IPS-20b (cell line): Measurements from ENCODE around the gene CYB5B.

ENCODE experiments used
- H3K27ac ChIP-seq: one replicate; pipeline ENCODE4 v1.5.1; 2013; ENCODE audit warnings: low read length
- H3K27me3 ChIP-seq: 2 replicates; pipeline ENCODE4 v1.6.1; 2013; ENCODE audit warnings: mild to moderate bottlenecking, low read length, inconsistent platforms; ENCODE audit not compliant: insufficient read depth
- H3K36me3 ChIP-seq: 2 replicates; pipeline ENCODE4 v1.6.1; 2013; ENCODE audit warnings: low read depth, mild to moderate bottlenecking, inconsistent platforms, low read length, moderate library complexity; ENCODE audit not compliant: insufficient read depth
- H3K4me1 ChIP-seq: 2 replicates; pipeline ENCODE4 v1.6.1; 2013; ENCODE audit warnings: mild to moderate bottlenecking, control low read depth, inconsistent platforms, low read length, moderate library complexity; ENCODE audit not compliant: insufficient read depth
- H3K4me3 ChIP-seq: 2 replicates; pipeline ENCODE4 v1.5.1; 2013; ENCODE audit warnings: mild to moderate bottlenecking, low read length, inconsistent platforms
- H3K9ac ChIP-seq: 2 replicates; pipeline ENCODE4 v1.6.1; 2013; ENCODE audit warnings: low read depth, mild to moderate bottlenecking, inconsistent platforms, low read length, moderate library complexity
- H3K9me3 ChIP-seq: 2 replicates; pipeline ENCODE4 v1.6.1; 2013; ENCODE audit warnings: mild to moderate bottlenecking, low read depth, low read length, inconsistent platforms; ENCODE audit not compliant: insufficient read depth

Gene CYB5B

GRCh38 chr16:69496376-69496775 lies 72.0 kb downstream of the CYB5B start:
- no peak overlapping the region for H3K4me3 ChIP-seq
- no peaks in the 10 kb centered on the region for H3K36me3 ChIP-seq
- H3K27ac ChIP-seq: no peak overlapping the region

DNA sequence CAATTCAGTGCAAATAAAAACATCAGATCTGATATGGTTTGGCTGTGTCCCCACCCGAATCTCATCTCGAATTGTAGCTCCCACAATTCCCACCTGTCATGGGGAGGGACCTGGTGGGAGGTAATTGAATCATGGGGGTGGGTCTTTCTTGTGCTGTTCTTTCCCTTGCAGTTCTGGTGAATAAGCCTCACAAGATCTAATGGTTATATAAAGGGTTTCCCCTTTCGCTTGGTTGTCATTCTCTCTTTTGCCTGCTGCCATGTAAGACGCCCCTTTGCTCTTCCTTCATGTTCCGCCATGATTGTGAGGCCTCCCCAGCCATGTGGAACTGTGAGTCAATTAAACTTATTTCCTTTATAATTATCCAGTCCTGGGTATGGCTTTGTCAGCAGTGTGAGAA lies 72.5 kb downstream of the CYB5B start:
- Histone ChIP-seq H3K9ac (no peak overlapping the region), H3K36me3 (no peaks in the 10 kb centered on the region), H3K27ac (no peak overlapping the region), H3K27me3 (no peaks in the 10 kb centered on the region), H3K9me3 (no peaks in the 10 kb centered on the region), H3K4me1 (peaks cover 3% of the 10 kb centered on the region; the same call in 1 of the 2 replicates), H3K4me3 (no peak overlapping the region)

More at GRCh38 chr16:69496376-69496775, 72.0 kb downstream of the CYB5B start:
- peaks cover 3% of the 10 kb centered on the region; the same call in 1 of the 2 replicates for H3K4me1 ChIP-seq
- H3K9ac ChIP-seq: no peak overlapping the region
- no peaks in the 10 kb centered on the region for H3K27me3 ChIP-seq
- no peaks in the 10 kb centered on the region for H3K9me3 ChIP-seq

GRCh38 chr16:69497876-69498596 lies 73.6 kb downstream of the CYB5B start:
- Histone ChIP-seq H3K27ac (no peak overlapping the region), H3K9me3 (no peaks in the 10 kb centered on the region), H3K36me3 (no peaks in the 10 kb centered on the region), H3K4me3 (no peak overlapping the region), H3K4me1 (peaks cover 3% of the 10 kb centered on the region; the same call in 1 of the 2 replicates), H3K9ac (no peak overlapping the region), H3K27me3 (no peaks in the 10 kb centered on the region)

- Histone ChIP-seq H3K9ac (no peak overlapping the region), H3K9me3 (no peaks in the 10 kb centered on the region), H3K4me3 (no peak overlapping the region), H3K27ac (no peak overlapping the region), H3K36me3 (no peaks in the 10 kb centered on the region), H3K27me3 (no peaks in the 10 kb centered on the region), H3K4me1 (peaks cover 3% of the 10 kb centered on the region; the same call in 1 of the 2 replicates)
These were observed 74.5 kb downstream of the CYB5B start for GRCh38 chr16:69498926-69499325.

GRCh38 chr16:69499541-69500230 lies 75.3 kb downstream of the CYB5B start:
- H3K4me1 ChIP-seq: peaks cover 3% of the 10 kb centered on the region; the same call in 1 of the 2 replicates
- no peak overlapping the region for H3K4me3 ChIP-seq
- no peak overlapping the region for H3K27ac ChIP-seq
- no peak overlapping the region for H3K9ac ChIP-seq
- H3K36me3 ChIP-seq: no peaks in the 10 kb centered on the region
- H3K9me3 ChIP-seq: no peaks in the 10 kb centered on the region
- H3K27me3 ChIP-seq: no peaks in the 10 kb centered on the region

DNA sequence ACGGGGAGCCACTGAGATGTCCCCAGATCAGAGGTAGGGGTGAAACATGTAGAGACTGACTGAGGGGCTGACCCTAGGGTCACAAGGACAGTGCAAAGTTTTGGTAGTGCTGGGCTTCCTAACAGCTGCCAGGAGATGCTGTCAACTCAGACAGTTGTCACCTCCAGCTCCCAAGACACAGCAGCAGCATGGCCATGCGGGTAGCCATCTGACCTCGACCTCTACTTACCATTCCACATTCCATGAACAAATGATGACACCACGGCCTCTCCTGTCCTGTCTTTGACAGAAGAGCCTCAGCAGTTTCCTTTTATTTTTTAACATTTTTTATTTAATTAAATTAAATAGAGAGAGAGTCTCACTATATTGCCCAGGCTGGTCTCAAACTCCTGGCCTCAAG lies 76.1 kb downstream of the CYB5B start:
- H3K27me3 ChIP-seq: no peaks in the 10 kb centered on the region
- no peaks in the 10 kb centered on the region for H3K9me3 ChIP-seq
- no peaks in the 10 kb centered on the region for H3K36me3 ChIP-seq
- H3K9ac ChIP-seq: no peak overlapping the region
- peaks cover 3% of the 10 kb centered on the region; the same call in 1 of the 2 replicates for H3K4me1 ChIP-seq
- H3K4me3 ChIP-seq: no peak overlapping the region
- H3K27ac ChIP-seq: no peak overlapping the region

- peaks cover 3% of the 10 kb centered on the region; the same call in 1 of the 2 replicates for H3K4me1 ChIP-seq
- no peak overlapping the region for H3K27ac ChIP-seq
- no peak overlapping the region for H3K9ac ChIP-seq
- H3K36me3 ChIP-seq: no peaks in the 10 kb centered on the region
- no peaks in the 10 kb centered on the region for H3K27me3 ChIP-seq
- no peaks in the 10 kb centered on the region for H3K9me3 ChIP-seq
- H3K4me3 ChIP-seq: no peak overlapping the region
These were observed 77.7 kb downstream of the CYB5B start for GRCh38 chr16:69501956-69502745.

GRCh38 chr16:69503244-69503643 lies 78.8 kb downstream of the CYB5B start:
- Histone ChIP-seq H3K9me3 (no peaks in the 10 kb centered on the region), H3K4me3 (no peak overlapping the region), H3K36me3 (no peaks in the 10 kb centered on the region), H3K27me3 (no peaks in the 10 kb centered on the region), H3K27ac (no peak overlapping the region), H3K9ac (no peak overlapping the region), H3K4me1 (no peaks in the 10 kb centered on the region; the same call in 1 of the 2 replicates)

DNA sequence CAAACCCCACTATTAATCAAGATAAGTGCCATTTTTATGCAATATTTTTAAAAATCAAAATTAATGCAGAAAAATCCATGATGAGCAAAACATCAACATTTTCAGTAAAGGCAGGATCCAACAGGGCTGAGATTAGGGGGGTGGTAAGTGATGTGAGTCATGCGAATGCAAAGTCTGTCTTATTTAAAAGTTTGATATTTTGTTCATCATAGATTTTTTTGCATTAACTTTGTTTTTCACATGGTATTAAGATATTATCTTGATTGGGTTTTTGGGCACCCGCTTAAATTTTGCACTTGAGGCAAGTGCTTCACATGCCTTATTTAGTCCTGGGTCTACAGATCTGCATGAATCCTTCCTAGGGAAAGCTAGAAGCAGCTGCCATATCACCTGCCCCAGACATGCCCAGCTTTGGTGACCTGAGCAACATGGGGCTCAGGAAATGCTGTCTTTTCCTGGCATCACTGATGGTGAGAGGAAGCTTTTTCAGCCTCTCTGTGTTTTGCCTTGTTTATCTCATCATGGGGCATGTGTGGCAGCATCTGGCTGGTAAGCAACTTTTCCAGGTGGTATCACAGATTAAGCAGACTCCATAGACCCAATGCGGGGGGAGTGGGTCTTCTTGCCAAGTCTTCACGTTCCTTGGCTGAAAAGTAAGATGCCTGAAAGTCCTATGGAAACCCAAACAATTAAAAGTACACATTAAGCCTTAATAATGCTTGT lies 83.8 kb downstream of the CYB5B start:
- no peak overlapping the region for H3K9ac ChIP-seq
- H3K27me3 ChIP-seq: no peaks in the 10 kb centered on the region
- no peaks in the 10 kb centered on the region for H3K36me3 ChIP-seq
- H3K9me3 ChIP-seq: no peaks in the 10 kb centered on the region
- H3K4me3 ChIP-seq: no peak overlapping the region
- H3K4me1 ChIP-seq: no peaks in the 10 kb centered on the region
- H3K27ac ChIP-seq: no peak overlapping the region

DNA sequence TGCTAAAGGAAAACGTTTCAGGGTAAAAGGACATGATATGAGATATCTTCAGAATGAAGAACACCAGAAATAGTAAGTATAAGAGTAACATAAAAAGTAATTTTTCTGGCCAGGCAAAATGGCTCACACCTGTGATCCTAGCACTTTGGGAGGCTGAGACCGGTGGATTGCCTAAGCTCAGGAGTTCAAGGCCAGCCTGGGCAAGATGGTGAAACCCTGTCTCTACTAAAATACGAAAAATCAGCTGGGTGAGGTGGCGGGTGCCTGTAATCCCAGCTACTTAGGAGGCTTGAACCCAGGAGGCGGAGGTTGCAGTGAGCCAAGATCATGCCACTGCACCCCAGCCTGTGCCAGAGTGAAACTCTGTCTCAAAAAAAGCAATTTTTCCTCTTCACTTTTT lies 84.7 kb downstream of the CYB5B start:
- H3K4me1 ChIP-seq: no peaks in the 10 kb centered on the region
- no peak overlapping the region for H3K27ac ChIP-seq
- no peaks in the 10 kb centered on the region for H3K9me3 ChIP-seq
- H3K9ac ChIP-seq: no peak overlapping the region
- no peaks in the 10 kb centered on the region for H3K36me3 ChIP-seq
- no peaks in the 10 kb centered on the region for H3K27me3 ChIP-seq
- H3K4me3 ChIP-seq: no peak overlapping the region

DNA sequence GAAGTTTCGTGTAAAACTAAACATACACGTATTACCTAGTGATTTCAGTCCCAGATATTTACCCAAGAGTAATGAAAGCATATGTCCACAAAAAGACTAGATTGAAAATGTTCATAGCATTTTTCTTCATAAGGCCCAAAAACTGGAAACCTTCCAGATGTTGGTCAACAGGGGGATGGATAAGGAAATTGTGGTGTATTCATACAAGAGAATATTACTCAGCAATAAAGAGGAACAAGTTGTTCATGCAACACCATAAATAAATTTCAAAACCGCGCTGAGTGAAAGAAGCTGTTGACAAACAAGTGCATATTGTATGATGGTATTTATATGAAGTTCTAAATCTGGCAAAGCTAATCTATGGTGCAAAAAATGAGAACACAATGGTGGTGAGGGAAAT lies 87.2 kb downstream of the CYB5B start:
- Histone ChIP-seq H3K36me3 (no peaks in the 10 kb centered on the region), H3K27ac (no peak overlapping the region), H3K27me3 (no peaks in the 10 kb centered on the region), H3K4me1 (no peaks in the 10 kb centered on the region), H3K9me3 (no peaks in the 10 kb centered on the region), H3K9ac (no peak overlapping the region), H3K4me3 (no peak overlapping the region)
